Small intestine (tissue), 7 donors: ENCODE measurements around the gene FLRT1. TPM values are rescaled to one million over a fixed set of nuclear protein-coding genes. Genes with fewer than 3 reads are reported as not detected.

ENCODE experiments used
- DNase-seq, 2 donors: peaks; one replicate each; pipeline versions ENCODE4 v3.0.0 to v3.0.0-alpha.2; 2013
- FAIRE-seq: peaks from 2 replicates; lab custom pipeline; 2012; peaks lifted over from hg19 to GRCh38; lab: Jason Lieb, UNC
- H3K27ac ChIP-seq, 3 donors: one replicate each; pipeline ENCODE4 v1.5.1; 2013; ENCODE audit warnings: low read length in 2 of 3, mild to moderate bottlenecking in 2 of 3, control low read depth in 1 of 3, inconsistent platforms in 1 of 3, low read depth in 1 of 3, moderate library complexity in 1 of 3
- H3K27me3 ChIP-seq, 3 donors: one replicate each; pipeline ENCODE4 v1.6.1; 2013; ENCODE audit warnings: low read length in 3 of 3, inconsistent platforms in 1 of 3; ENCODE audit not compliant: control insufficient read depth in 3 of 3, insufficient read depth in 3 of 3
- H3K36me3 ChIP-seq, 3 donors: one replicate each; pipeline ENCODE4 v1.6.1; 2013; ENCODE audit warnings: low read length in 3 of 3, inconsistent platforms in 1 of 3, low read depth in 1 of 3, mild to moderate bottlenecking in 1 of 3, moderate library complexity in 1 of 3; ENCODE audit not compliant: control insufficient read depth in 3 of 3, insufficient read depth in 2 of 3
- H3K4me1 ChIP-seq, 3 donors: one replicate each; pipeline ENCODE4 v1.6.1; 2013; ENCODE audit warnings: low read length in 2 of 3, inconsistent platforms in 1 of 3, low read depth in 1 of 3, mild to moderate bottlenecking in 1 of 3, moderate library complexity in 1 of 3; ENCODE audit not compliant: control insufficient read depth in 3 of 3, insufficient read depth in 2 of 3
- H3K4me3 ChIP-seq, 3 donors: one replicate each; pipeline ENCODE4 v1.5.1; 2013; ENCODE audit warnings: low read length in 3 of 3, control low read depth in 1 of 3, inconsistent platforms in 1 of 3, low read depth in 1 of 3, mild to moderate bottlenecking in 1 of 3, moderate library complexity in 1 of 3
- H3K9me3 ChIP-seq, 2 donors: one replicate each; pipeline ENCODE4 v1.6.1; 2013; ENCODE audit warnings: low read depth in 1 of 2, low read length in 1 of 2; ENCODE audit not compliant: control insufficient read depth in 2 of 2, insufficient read depth in 1 of 2
- WGBS, 3 donors: extraction: QIAGEN DNeasy Blood & Tissue Kit; methylation state at CpG; one replicate each; pipeline ENCODE4 v1.1.7; 2013; 5-methylcytosine and 5-hydroxymethylcytosine counted together
- polyA plus RNA-seq, 4 donors: library from polyadenylated mRNA; stranded (reverse) in 3 of 4; unstranded in 1 of 4; fragments of 200-250 nt in 3 of 4; fragments of 120-200 nt in 1 of 4; gene quantifications; one replicate each; pipeline versions ENCODE4 v1.2.1 to v1.2.3, GENCODE V29; 2013
- donor health status: healthy with polysubstance abuse.
- donor health status: control.
- donor health status: control.
- donor health status: Bipolar disorder and iron deficiency.
- donor health status: healthy.

FLRT1 gene
- polyA plus RNA-seq, 4 donors, result 0.43 to 0.86 TPM; not detected in 2

GRCh38 chr11:64057890-64058289, 22.2 kb downstream of the FLRT1 start:
- Histone ChIP-seq H3K4me3 (no peak overlapping the region), H3K27me3 (peaks cover 0 to 25% (median 6%) of the 10 kb centered on the region in 3 donors), H3K27ac (no peak overlapping the region), H3K36me3 (peaks cover 0 to 2% (median 0%) of the 10 kb centered on the region in 3 donors), H3K4me1 (peaks cover 0 to 12% (median 0%) of the 10 kb centered on the region in 3 donors), H3K9me3 (no peaks in the 10 kb centered on the region)
- 92 to 97% (median 94%) methylated on average over 10 of the region's 10 CpGs for WGBS, 3 donors
- DNase-seq (no peak), FAIRE-seq (no peak)

GRCh38 chr11:64058494-64058893, 22.8 kb downstream of the FLRT1 start:
- 77 to 85% (median 85%) methylated on average over 14 to 17 of the region's 17 CpGs for WGBS, 3 donors
- DNase-seq, result no peak
- no peaks in the 10 kb centered on the region for H3K9me3 ChIP-seq
- peaks cover 0 to 3% (median 0%) of the 10 kb centered on the region in 3 donors for H3K36me3 ChIP-seq
- no peak overlapping the region for H3K27ac ChIP-seq
- FAIRE-seq, result no peak
- peaks cover 0 to 12% (median 0%) of the 10 kb centered on the region in 3 donors for H3K4me1 ChIP-seq
- H3K27me3 ChIP-seq, result peaks cover 0 to 25% (median 6%) of the 10 kb centered on the region in 3 donors
- no peak overlapping the region for H3K4me3 ChIP-seq

- Histone ChIP-seq H3K27ac (no peak overlapping the region), H3K27me3 (peaks cover 0 to 25% (median 6%) of the 10 kb centered on the region in 3 donors), H3K4me3 (no peak overlapping the region), H3K4me1 (peaks cover 0 to 12% (median 0%) of the 10 kb centered on the region in 3 donors), H3K36me3 (peaks cover 0 to 6% (median 0%) of the 10 kb centered on the region in 3 donors), H3K9me3 (no peaks in the 10 kb centered on the region)
- DNase-seq (no peak), FAIRE-seq (no peak)
- WGBS, 3 donors, result 72 to 92% (median 85%) methylated on average over 23 to 24 of the region's 24 CpGs
These were observed 23.8 kb downstream of the FLRT1 start for GRCh38 chr11:64059339-64060140.

GRCh38 chr11:64060263-64060860, 24.6 kb downstream of the FLRT1 start:
- H3K9me3 ChIP-seq, result no peaks in the 10 kb centered on the region
- H3K27ac ChIP-seq, result no peak overlapping the region
- peaks cover 0 to 12% (median 0%) of the 10 kb centered on the region in 3 donors for H3K4me1 ChIP-seq
- H3K27me3 ChIP-seq, result peaks cover 0 to 25% (median 9%) of the 10 kb centered on the region in 3 donors
- H3K4me3 ChIP-seq, result peak overlapping the region in 2 of 3 donors; percentile 29 to 31
- 22 to 51% (median 42%) methylated on average over 34 to 35 of the region's 35 CpGs for WGBS, 3 donors
- no peak for FAIRE-seq
- peak in 1 of 2 donors; percentile 11 for DNase-seq
- H3K36me3 ChIP-seq, result peaks cover 0 to 6% (median 0%) of the 10 kb centered on the region in 3 donors

- Histone ChIP-seq H3K9me3 (no peaks in the 10 kb centered on the region), H3K27me3 (peaks cover 0 to 25% (median 9%) of the 10 kb centered on the region in 3 donors), H3K4me3 (peak overlapping the region; percentile 16 to 31 (median 29)), H3K27ac (no peak overlapping the region), H3K4me1 (peaks cover 0 to 12% (median 0%) of the 10 kb centered on the region in 3 donors), H3K36me3 (peaks cover 0 to 6% (median 0%) of the 10 kb centered on the region in 3 donors)
- no peak for FAIRE-seq
- WGBS, 3 donors, result 1 to 3% (median 2%) methylated on average over 42 of the region's 42 CpGs
- DNase-seq, result peak; percentile 16 to 68
These were observed 25.2 kb downstream of the FLRT1 start for GRCh38 chr11:64060861-64061444.

GRCh38 chr11:64062185-64063039, 26.7 kb downstream of the FLRT1 start:
- WGBS, 3 donors, result 89 to 93% (median 89%) methylated on average over 15 to 16 of the region's 16 CpGs
- peaks cover 0 to 25% (median 9%) of the 10 kb centered on the region in 3 donors for H3K27me3 ChIP-seq
- no peak overlapping the region for H3K4me3 ChIP-seq
- no peak for FAIRE-seq
- H3K4me1 ChIP-seq, result peaks cover 0 to 12% (median 0%) of the 10 kb centered on the region in 3 donors
- no peak overlapping the region for H3K27ac ChIP-seq
- H3K9me3 ChIP-seq, result no peaks in the 10 kb centered on the region
- no peak for DNase-seq
- H3K36me3 ChIP-seq, result peaks cover 0 to 6% (median 0%) of the 10 kb centered on the region in 3 donors

GRCh38 chr11:64063777-64064176, 28.0 kb downstream of the FLRT1 start:
- FAIRE-seq (no peak), DNase-seq (no peak)
- peaks cover 0 to 12% (median 0%) of the 10 kb centered on the region in 3 donors for H3K4me1 ChIP-seq
- no peak overlapping the region for H3K27ac ChIP-seq
- H3K9me3 ChIP-seq, result no peaks in the 10 kb centered on the region
- H3K27me3 ChIP-seq, result peaks cover 0 to 25% (median 9%) of the 10 kb centered on the region in 3 donors
- 91 to 96% (median 93%) methylated on average over 13 of the region's 13 CpGs for WGBS, 3 donors
- no peak overlapping the region for H3K4me3 ChIP-seq
- peaks cover 0 to 6% (median 0%) of the 10 kb centered on the region in 3 donors for H3K36me3 ChIP-seq
